Measurements from ENCODE around the gene MUC5AC.
"Not testable (repeated sequence)": the region's sequence is repeated elsewhere in the genome, so short reads cannot be mapped to it uniquely, and the experiment has no call there.

The MUC5AC gene

DNA sequence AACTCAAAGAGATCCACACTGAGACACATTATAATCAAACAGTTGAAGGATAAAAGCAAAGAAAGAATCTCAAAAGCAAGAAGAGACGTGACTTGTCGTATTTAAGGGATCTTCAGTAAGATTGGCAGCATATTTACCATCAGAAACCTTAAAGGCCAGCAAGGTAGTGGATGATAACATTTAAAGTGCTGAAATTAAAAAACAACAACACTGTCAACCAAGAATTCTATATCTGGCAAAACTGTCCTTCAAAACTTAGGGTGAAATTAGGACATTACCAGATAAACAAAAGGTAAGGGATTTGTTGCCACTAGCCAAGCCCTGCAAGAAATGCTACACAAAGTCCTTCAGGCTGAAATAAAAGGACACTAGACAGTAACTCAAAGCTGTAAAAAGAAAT, 54.1 kb downstream of the MUC5AC start:
- no peak for DNase-seq (ENCODE audit: low read depth, low spot score)
- TF ChIP-seq, protein P1, sequence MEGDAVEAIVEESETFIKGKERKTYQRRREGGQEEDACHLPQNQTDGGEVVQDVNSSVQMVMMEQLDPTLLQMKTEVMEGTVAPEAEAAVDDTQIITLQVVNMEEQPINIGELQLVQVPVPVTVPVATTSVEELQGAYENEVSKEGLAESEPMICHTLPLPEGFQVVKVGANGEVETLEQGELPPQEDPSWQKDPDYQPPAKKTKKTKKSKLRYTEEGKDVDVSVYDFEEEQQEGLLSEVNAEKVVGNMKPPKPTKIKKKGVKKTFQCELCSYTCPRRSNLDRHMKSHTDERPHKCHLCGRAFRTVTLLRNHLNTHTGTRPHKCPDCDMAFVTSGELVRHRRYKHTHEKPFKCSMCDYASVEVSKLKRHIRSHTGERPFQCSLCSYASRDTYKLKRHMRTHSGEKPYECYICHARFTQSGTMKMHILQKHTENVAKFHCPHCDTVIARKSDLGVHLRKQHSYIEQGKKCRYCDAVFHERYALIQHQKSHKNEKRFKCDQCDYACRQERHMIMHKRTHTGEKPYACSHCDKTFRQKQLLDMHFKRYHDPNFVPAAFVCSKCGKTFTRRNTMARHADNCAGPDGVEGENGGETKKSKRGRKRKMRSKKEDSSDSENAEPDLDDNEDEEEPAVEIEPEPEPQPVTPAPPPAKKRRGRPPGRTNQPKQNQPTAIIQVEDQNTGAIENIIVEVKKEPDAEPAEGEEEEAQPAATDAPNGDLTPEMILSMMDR (IDR thresholded peaks at IDR 0.05; ENCODE audit: low read depth, low read length) = no peak
- H3K4me3 ChIP-seq (ENCODE audit: low read depth, low read length) = no peak overlapping the region
- in situ Hi-C loops (cut with HindIII; ENCODE audit: low sequenced_read_pairs) = no loop called here

DNA sequence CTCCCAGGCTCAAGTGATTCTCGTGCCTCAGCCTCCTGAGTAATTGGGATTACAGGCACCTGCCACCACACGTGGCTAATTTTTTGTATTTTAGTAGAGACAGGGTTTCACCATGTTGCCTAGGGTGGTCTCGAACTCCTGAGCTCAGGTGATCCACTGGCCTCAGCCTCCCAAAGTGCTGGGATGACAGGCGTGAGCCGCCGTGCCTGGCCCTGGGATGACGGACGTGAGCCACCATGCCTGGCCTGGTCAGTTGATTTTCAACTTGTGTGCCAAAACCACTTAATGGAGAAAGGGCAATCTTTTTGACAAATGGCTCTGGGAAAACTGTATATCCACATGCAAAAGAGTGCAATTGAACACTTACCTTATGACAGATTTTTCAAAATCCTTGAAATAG, 58.1 kb downstream of the MUC5AC start:
- in situ Hi-C loops (cut with HindIII; ENCODE audit: low sequenced_read_pairs); DNase-seq (ENCODE audit: low read depth, low spot score); H3K4me3 ChIP-seq (ENCODE audit: low read depth, low read length): not testable (repeated sequence)

DNA sequence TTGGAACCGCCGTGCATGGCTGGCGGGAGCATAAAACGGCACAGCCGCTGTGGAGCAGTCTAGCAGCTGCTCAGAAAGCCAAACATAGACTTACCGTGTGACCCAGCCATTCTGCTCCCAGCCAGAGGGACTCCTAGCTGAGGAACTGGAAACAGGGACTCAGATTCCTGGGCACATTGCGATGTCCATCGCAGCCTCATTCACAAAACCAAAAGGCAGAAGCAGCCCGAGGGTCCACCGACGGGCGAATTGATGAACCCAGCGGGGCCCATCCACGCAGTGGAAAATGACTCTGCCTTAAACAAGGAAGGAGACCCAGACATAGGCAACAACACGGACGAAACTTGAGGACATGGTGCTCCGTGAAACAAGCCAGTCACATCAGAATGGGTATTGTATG, 59.4 kb downstream of the MUC5AC start:
- TF ChIP-seq, protein P1 (IDR thresholded peaks at IDR 0.05; ENCODE audit: low read depth, low read length) = no peak
- in situ Hi-C loops (cut with HindIII; ENCODE audit: low sequenced_read_pairs) = no loop called here

DNA sequence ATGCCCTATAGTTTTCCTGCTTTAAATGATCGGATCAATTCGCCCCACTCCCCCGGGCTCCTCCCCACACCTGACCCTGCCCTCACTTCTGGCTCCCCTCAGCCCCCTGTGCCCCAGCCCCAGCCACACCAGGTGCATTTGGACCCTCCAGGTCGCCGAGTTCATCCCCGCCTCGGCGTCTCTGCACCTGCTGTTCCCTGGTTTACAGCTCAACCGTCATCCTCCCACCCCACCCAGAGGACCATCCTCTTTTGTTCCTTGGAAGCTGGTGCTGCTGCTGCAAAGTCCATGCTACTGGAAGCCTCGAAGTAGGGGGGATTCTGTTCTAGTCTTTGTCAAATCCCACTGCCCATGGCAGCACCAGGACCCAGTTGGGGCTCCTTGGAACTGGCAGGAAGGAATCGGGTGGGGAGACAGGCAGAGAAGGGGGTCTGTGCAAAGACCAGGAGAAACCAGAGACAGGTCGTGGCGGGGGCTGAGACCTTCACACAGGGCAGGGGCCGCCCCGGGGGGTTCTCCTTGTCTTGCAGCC, 60.6 kb downstream of the MUC5AC start:
- in situ Hi-C loops (cut with HindIII; ENCODE audit: low sequenced_read_pairs) = no loop called here
- H3K4me3 ChIP-seq (ENCODE audit: low read depth, low read length) = no peak overlapping the region
- DNase-seq (ENCODE audit: low read depth, low spot score) = no peak
- TF ChIP-seq, protein P1 (IDR thresholded peaks at IDR 0.05; ENCODE audit: low read depth, low read length) = no peak

More for the DNA sequence above, 59.4 kb downstream of the MUC5AC start:
- H3K4me3 ChIP-seq (ENCODE audit: low read depth, low read length) = no peak overlapping the region
- DNase-seq (ENCODE audit: low read depth, low spot score) = no peak

DNA sequence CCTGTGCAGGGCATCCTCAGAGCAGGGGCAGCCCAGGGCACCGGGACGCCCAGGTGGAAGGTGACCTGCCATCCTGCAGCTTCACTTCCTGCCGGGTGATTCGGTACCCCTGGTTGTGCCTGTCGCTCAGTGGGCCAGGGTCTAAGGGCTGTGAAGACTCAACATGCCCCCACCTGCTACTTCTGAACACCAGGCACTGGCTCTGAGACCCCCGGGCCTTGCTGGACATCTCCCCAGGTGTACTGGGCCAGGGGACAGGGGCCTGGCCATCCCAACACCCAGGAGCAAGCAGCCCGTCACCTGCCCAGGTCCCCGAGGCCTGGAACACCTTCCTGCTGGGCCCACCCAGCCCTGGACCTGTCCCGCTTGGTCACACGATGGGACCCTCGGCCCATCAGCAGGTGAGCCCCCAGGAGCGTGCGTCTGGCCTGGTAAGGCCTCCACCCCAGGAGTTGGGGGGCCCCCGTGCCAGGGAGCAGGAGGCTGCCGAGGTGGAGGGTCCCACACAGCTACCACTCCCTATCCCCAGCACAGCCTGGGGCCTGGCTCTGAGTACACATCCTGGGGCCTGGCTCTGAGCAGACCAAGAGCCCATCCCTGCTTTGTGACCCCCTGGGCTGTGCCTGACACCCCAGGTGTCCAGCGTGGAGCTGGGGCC, 61.2 kb downstream of the MUC5AC start:
- H3K4me3 ChIP-seq (ENCODE audit: low read depth, low read length) = no peak overlapping the region
- in situ Hi-C loops (cut with HindIII; ENCODE audit: low sequenced_read_pairs) = no loop called here
- TF ChIP-seq, protein P1 (IDR thresholded peaks at IDR 0.05; ENCODE audit: low read depth, low read length) = no peak
- DNase-seq (ENCODE audit: low read depth, low spot score) = no peak

DNA sequence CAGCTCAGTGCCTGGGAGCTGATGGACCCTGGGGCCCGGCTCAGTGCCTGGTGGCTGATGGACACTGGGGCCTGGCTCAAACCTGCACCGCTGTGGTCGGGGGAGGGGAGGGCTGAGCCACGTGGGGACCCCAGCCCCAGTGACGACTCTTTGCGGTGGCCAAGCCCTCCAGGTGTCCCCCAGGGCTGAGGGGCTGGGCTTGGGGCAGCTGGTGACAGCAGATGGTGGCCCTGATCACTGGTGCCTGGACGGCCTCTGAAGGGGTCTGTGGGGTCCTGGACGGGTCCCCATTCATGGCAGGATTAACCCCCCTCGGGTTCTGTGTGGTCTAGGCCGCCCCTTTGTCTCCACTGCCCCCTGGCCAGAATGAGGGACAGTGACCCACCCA, 61.7 kb downstream of the MUC5AC start:
- H3K4me3 ChIP-seq (ENCODE audit: low read depth, low read length) = no peak overlapping the region
- TF ChIP-seq, protein P1 (IDR thresholded peaks at IDR 0.05; ENCODE audit: low read depth, low read length) = no peak
- in situ Hi-C loops (cut with HindIII; ENCODE audit: low sequenced_read_pairs) = no loop called here
- no peak for DNase-seq (ENCODE audit: low read depth, low spot score)

Measured in astrocyte of the spinal cord (primary cell).